GM12878 (cell line): ENCODE measurements around the gene GLS. TPM values are rescaled to one million over a fixed set of nuclear protein-coding genes. Genes with fewer than 3 reads are reported as not detected.

Source experiments
- ATAC-seq: fragments of 200-7000 bp; cut with Tn5 transposase; 3 replicates; pipeline ENCODE4 v1.9.1; 2020; ENCODE audit warnings: mild to moderate bottlenecking, moderate library complexity
- BruUV-seq: library from RNA; stranded (reverse); fragments of 400-500 nt; replicated peaks from 2 replicates; lab custom pipeline; 2021; lab: Mats Ljungman, UMichigan
- CTCF ChIA-PET: fragments of 300-600 bp; sonication (Branson Sonifier 250); formaldehyde crosslinking; extraction: SDS; loops from one replicate; lab custom pipeline; 2021; ENCODE audit warnings: inconsistent platforms; lab: Yijun Ruan, JAX
- POLR2A ChIA-PET: fragments of 350-600 bp; formaldehyde crosslinking; extraction: SDS; loops from one replicate; lab custom pipeline; 2021; ENCODE audit warnings: inconsistent platforms; lab: Charles Lee
- RAD21 ChIA-PET: fragments of 300-600 bp; sonication (Branson Sonifier 250); formaldehyde crosslinking; loops from one replicate; lab custom pipeline; 2023; ENCODE audit warnings: antibody characterized with exemption; ENCODE audit not compliant: unreplicated experiment; lab: Charles Lee
- SMC1A ChIA-PET: fragments of 300-600 bp; sonication (Branson Sonifier 250); formaldehyde crosslinking; loops from one replicate; lab custom pipeline; 2023; ENCODE audit not compliant: unreplicated experiment, uncharacterized antibody; lab: Charles Lee
- DNase-seq: peaks from one replicate; pipeline ENCODE4 v3.0.0-alpha.2; 2011; ENCODE audit warnings: low read depth, low spot score
- FAIRE-seq: peaks from 3 replicates; lab custom pipeline; 2011; peaks lifted over from hg19 to GRCh38; lab: Jason Lieb, UNC
- H2AFZ ChIP-seq: 2 replicates; pipeline ENCODE4 v1.6.0; 2011; ENCODE audit warnings: low read depth, low read length, control low read depth; ENCODE audit not compliant: control insufficient read depth
- H3K27ac ChIP-seq: 2 replicates; pipeline ENCODE4 v1.5.1; 2011; ENCODE audit warnings: control low read depth; ENCODE audit not compliant: control insufficient read depth, insufficient read depth
- H3K27me3 ChIP-seq, 2 experiments: replicated peaks in 1 of 2; 2 replicates each; pipeline versions ENCODE4 v1.6.0 to v1.6.1; 2011; ENCODE audit warnings: low read length in 1 of 2; ENCODE audit not compliant: control insufficient read depth in 2 of 2, insufficient read depth in 2 of 2
- H3K36me3 ChIP-seq, 2 experiments: 2 replicates each; pipeline ENCODE4 v1.5.1; 2011; ENCODE audit warnings: low read length in 1 of 2; ENCODE audit not compliant: control insufficient read depth in 2 of 2, insufficient read depth in 2 of 2
- H3K4me1 ChIP-seq: 2 replicates; pipeline ENCODE4 v1.6.1; 2011; ENCODE audit warnings: mild to moderate bottlenecking, low read length, moderate library complexity, mixed read lengths; ENCODE audit not compliant: control insufficient read depth, insufficient read depth
- H3K4me2 ChIP-seq: 2 replicates; pipeline ENCODE4 v1.6.0; 2011; ENCODE audit warnings: control low read depth; ENCODE audit not compliant: control insufficient read depth, insufficient read depth
- H3K4me3 ChIP-seq: fragments of 200-600 bp; sonication (generic); 2 replicates; pipeline ENCODE4 v1.5.1; 2016
- H3K79me2 ChIP-seq: 2 replicates; pipeline ENCODE4 v1.6.0; 2011; ENCODE audit warnings: low read length; ENCODE audit not compliant: control insufficient read depth, insufficient read depth
- H3K9ac ChIP-seq: 2 replicates; pipeline ENCODE4 v1.8.0; 2011; ENCODE audit warnings: low read length, control low read depth, mixed read lengths; ENCODE audit not compliant: control insufficient read depth, insufficient read depth
- H3K9me3 ChIP-seq: replicated peaks from 3 replicates; pipeline ENCODE4 v1.5.1; 2011; ENCODE audit warnings: mild to moderate bottlenecking, low read length; ENCODE audit not compliant: control insufficient read depth, insufficient read depth
- H4K20me1 ChIP-seq: 2 replicates; pipeline ENCODE4 v1.6.0; 2011; ENCODE audit not compliant: control insufficient read depth, insufficient read depth
- BACH1 ChIP-seq: fragments of 450-650 bp; IDR thresholded peaks from 2 replicates; pipeline ENCODE4 v1.6.1; 2017; ENCODE audit warnings: mild to moderate bottlenecking, borderline replicate concordance
- BCL11A ChIP-seq: IDR thresholded peaks from 2 replicates; pipeline ENCODE4 v1.6.1; 2011; ENCODE audit warnings: low read depth, low read length
- DPF2 ChIP-seq: fragments of 450-650 bp; IDR thresholded peaks from 2 replicates; pipeline ENCODE4 v1.6.1; 2017; ENCODE audit warnings: mild to moderate bottlenecking
- GABPA ChIP-seq: IDR thresholded peaks from 2 replicates; pipeline ENCODE4 v1.6.1; 2014; ENCODE audit warnings: antibody characterized with exemption, low read depth, mild to moderate bottlenecking, inconsistent platforms
- JUND ChIP-seq: IDR thresholded peaks from 2 replicates; pipeline ENCODE4 v1.6.1; 2012; ENCODE audit warnings: low read depth, mild to moderate bottlenecking, low read length, improper control_type of control experiment, moderate library complexity
- KAT2A ChIP-seq: conservative IDR thresholded peaks from 2 replicates; pipeline ENCODE4 v1.6.1; 2011; ENCODE audit warnings: low read depth, low read length; ENCODE audit not compliant: control insufficient read depth
- MEF2B ChIP-seq: fragments of 450-650 bp; IDR thresholded peaks from 2 replicates; pipeline ENCODE4 v1.6.1; 2018; ENCODE audit warnings: mild to moderate bottlenecking, moderate library complexity; ENCODE audit not compliant: partially characterized antibody, poor library complexity, severe bottlenecking
- RAD21 ChIP-seq: IDR thresholded peaks from 2 replicates; pipeline ENCODE4 v1.6.1; 2011; ENCODE audit warnings: mild to moderate bottlenecking, low read depth, low read length, moderate library complexity; ENCODE audit not compliant: insufficient read depth
- RFX5 ChIP-seq: IDR thresholded peaks from 2 replicates; pipeline ENCODE4 v1.6.1; 2011; ENCODE audit warnings: low read depth, low read length, improper control_type of control experiment
- SIN3A ChIP-seq: IDR thresholded peaks from 2 replicates; pipeline ENCODE4 v1.6.1; 2012; ENCODE audit warnings: low read depth, low read length, improper control_type of control experiment
- TARDBP ChIP-seq: IDR thresholded peaks from 2 replicates; pipeline ENCODE4 v1.6.1; 2016; ENCODE audit warnings: borderline replicate concordance
- YY1 ChIP-seq: IDR thresholded peaks from 2 replicates; pipeline ENCODE4 v1.6.1; 2011; ENCODE audit warnings: low read depth, mild to moderate bottlenecking, low read length
- ZZZ3 ChIP-seq: IDR thresholded peaks from 2 replicates; pipeline ENCODE4 v1.6.1; 2011; ENCODE audit warnings: low read depth; ENCODE audit not compliant: control insufficient read depth, insufficient read length
- WGBS: methylation state at CpG from one replicate; pipeline ENCODE4 v1.1.6; 2016; ENCODE audit warnings: low lambda C conversion rate; ENCODE audit not compliant: insufficient replicate concordance, insufficient coverage; ENCODE audit errors: missing lambda C conversion rate; 5-methylcytosine and 5-hydroxymethylcytosine counted together
- in situ Hi-C: fragments of 300-500 bp; cut with MboI; formaldehyde crosslinking; loops from 9 replicates; pipeline ENCODE4 v1.14.3; 2018; ENCODE audit warnings: mixed read lengths
- intact Hi-C: fragments of 100-400 bp; cut with micrococcal nuclease; formaldehyde crosslinking; loops from one replicate; pipeline ENCODE4 v1.14.2; 2022; ENCODE audit not compliant: unreplicated experiment
- polyA plus RNA-seq, 11 experiments: library from polyadenylated mRNA; depleted of rRNA in 4 of 11; unstranded in 6 of 11; stranded (reverse) in 5 of 11; fragments of >200 nt; fragmentation: Nextera tagmentation in 4 of 11; fragmentation: Illumina TruSeq in 1 of 11; extraction: Ambion mirVana in 4 of 11; extraction: Trizol in 1 of 11; gene quantifications; 1 replicate in 1 of 11; 2 replicates in 10 of 11; pipeline versions ENCODE4 v1.2.1 to v1.2.3, GENCODE V29; 2011 to 2016; ENCODE audit warnings: inconsistent platforms in 2 of 11, missing spikeins in 2 of 11, low read depth in 1 of 11
- total RNA-seq, 4 experiments: library from RNA; depleted of rRNA in 3 of 4; stranded (reverse); fragments of >200 nt in 3 of 4; fragmentation: Illumina TruSeq in 1 of 4; extraction: Trizol in 1 of 4; gene quantifications; 2 replicates each; pipeline versions ENCODE4 v1.2.1 to v1.2.3, GENCODE V29; 2013 to 2021
- TF ChIP-seq, protein P1 (sequence below): fragments of 450-650 bp; IDR thresholded peaks from 2 replicates; pipeline ENCODE4 v1.6.1; 2017; ENCODE audit warnings: low read depth, mild to moderate bottlenecking, moderate library complexity
- TF ChIP-seq, protein P2 (sequence below): IDR thresholded peaks from 2 replicates; pipeline ENCODE4 v1.6.1; 2011; ENCODE audit warnings: borderline replicate concordance, low read depth, mild to moderate bottlenecking, moderate library complexity, low read length; ENCODE audit not compliant: insufficient read depth, poor library complexity, severe bottlenecking
- TF ChIP-seq, protein P3 (sequence below): IDR thresholded peaks from 2 replicates; pipeline ENCODE4 v1.6.1; 2011; ENCODE audit warnings: low read depth, low read length, improper control_type of control experiment, borderline replicate concordance
- TF ChIP-seq, protein P4 (sequence below): fragments of 450-650 bp; IDR thresholded peaks from 2 replicates; pipeline ENCODE4 v1.6.1; 2018; ENCODE audit warnings: mild to moderate bottlenecking, low read depth, moderate library complexity; ENCODE audit not compliant: partially characterized antibody

GLS gene
- total and polyA plus RNA-seq, 10 of the 15 experiments (the other 5 are each of a cell fraction or from before 2014, with no cell fraction given): 15.7 to 145 (median 70.8) TPM

DNA sequence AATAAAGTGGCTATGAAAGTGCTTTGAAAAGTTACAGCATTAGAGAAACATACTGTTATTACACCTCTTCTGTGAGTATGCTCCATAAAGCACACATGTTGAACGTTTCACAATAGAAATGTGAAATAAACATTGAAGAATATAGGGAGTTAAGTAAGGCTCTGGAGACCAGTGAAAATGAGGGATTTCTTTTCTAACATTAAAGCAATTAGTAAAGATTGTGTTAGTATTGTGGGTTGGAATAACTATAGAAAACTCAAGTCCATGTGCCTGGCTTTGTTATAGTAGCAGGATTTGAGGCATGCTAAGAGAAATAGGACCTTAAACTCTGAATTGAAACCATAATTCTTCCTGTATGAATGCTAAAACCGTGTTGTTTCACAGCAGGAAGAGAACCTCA is 63.1 kb downstream of the GLS start:
- intact Hi-C loops: no loop called here
- TF ChIP-seq, protein P1, sequence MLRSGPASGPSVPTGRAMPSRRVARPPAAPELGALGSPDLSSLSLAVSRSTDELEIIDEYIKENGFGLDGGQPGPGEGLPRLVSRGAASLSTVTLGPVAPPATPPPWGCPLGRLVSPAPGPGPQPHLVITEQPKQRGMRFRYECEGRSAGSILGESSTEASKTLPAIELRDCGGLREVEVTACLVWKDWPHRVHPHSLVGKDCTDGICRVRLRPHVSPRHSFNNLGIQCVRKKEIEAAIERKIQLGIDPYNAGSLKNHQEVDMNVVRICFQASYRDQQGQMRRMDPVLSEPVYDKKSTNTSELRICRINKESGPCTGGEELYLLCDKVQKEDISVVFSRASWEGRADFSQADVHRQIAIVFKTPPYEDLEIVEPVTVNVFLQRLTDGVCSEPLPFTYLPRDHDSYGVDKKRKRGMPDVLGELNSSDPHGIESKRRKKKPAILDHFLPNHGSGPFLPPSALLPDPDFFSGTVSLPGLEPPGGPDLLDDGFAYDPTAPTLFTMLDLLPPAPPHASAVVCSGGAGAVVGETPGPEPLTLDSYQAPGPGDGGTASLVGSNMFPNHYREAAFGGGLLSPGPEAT: no peak
- no peak for TF ChIP-seq MEF2B
- TF ChIP-seq, protein P2, sequence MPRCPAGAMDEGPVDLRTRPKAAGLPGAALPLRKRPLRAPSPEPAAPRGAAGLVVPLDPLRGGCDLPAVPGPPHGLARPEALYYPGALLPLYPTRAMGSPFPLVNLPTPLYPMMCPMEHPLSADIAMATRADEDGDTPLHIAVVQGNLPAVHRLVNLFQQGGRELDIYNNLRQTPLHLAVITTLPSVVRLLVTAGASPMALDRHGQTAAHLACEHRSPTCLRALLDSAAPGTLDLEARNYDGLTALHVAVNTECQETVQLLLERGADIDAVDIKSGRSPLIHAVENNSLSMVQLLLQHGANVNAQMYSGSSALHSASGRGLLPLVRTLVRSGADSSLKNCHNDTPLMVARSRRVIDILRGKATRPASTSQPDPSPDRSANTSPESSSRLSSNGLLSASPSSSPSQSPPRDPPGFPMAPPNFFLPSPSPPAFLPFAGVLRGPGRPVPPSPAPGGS: no peak
- no peak for TF ChIP-seq JUND
- TF ChIP-seq ZZZ3: no peak
- TF ChIP-seq GABPA: no peak
- no peak for TF ChIP-seq RFX5
- TF ChIP-seq YY1: no peak
- TF ChIP-seq BACH1: no peak
- TF ChIP-seq, protein P3, sequence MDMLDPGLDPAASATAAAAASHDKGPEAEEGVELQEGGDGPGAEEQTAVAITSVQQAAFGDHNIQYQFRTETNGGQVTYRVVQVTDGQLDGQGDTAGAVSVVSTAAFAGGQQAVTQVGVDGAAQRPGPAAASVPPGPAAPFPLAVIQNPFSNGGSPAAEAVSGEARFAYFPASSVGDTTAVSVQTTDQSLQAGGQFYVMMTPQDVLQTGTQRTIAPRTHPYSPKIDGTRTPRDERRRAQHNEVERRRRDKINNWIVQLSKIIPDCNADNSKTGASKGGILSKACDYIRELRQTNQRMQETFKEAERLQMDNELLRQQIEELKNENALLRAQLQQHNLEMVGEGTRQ: no peak
- no peak for TF ChIP-seq KAT2A
- no peak for TF ChIP-seq SIN3A
- no peak for TF ChIP-seq DPF2
- TF ChIP-seq BCL11A: no peak
- TF ChIP-seq, protein P4, sequence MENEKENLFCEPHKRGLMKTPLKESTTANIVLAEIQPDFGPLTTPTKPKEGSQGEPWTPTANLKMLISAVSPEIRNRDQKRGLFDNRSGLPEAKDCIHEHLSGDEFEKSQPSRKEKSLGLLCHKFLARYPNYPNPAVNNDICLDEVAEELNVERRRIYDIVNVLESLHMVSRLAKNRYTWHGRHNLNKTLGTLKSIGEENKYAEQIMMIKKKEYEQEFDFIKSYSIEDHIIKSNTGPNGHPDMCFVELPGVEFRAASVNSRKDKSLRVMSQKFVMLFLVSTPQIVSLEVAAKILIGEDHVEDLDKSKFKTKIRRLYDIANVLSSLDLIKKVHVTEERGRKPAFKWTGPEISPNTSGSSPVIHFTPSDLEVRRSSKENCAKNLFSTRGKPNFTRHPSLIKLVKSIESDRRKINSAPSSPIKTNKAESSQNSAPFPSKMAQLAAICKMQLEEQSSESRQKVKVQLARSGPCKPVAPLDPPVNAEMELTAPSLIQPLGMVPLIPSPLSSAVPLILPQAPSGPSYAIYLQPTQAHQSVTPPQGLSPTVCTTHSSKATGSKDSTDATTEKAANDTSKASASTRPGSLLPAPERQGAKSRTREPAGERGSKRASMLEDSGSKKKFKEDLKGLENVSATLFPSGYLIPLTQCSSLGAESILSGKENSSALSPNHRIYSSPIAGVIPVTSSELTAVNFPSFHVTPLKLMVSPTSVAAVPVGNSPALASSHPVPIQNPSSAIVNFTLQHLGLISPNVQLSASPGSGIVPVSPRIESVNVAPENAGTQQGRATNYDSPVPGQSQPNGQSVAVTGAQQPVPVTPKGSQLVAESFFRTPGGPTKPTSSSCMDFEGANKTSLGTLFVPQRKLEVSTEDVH: no peak
- no peak for TF ChIP-seq RAD21
- TF ChIP-seq TARDBP: no peak
- SMC1A ChIA-PET: interaction anchor here (1.1 kb wide), 1 partner anchor 93 kb away, joined by 3 read pairs; no protein-coding TSS in a partner anchor
- Histone ChIP-seq H4K20me1 (no peaks in the 10 kb centered on the region), H3K9me3 (no peaks in the 10 kb centered on the region), H3K4me1 (peaks cover 5% of the 10 kb centered on the region; the same call in 1 of the 2 replicates), H3K4me2 (no peak overlapping the region), H3K79me2 (no peaks in the 10 kb centered on the region), H3K9ac (no peak overlapping the region), H3K4me3 (no peak overlapping the region), H3K27ac (no peak overlapping the region), H3K36me3 (no peaks in the 10 kb centered on the region), H2AFZ (no peak overlapping the region), H3K27me3 (no peaks in the 10 kb centered on the region)
- in situ Hi-C loops: no loop called here
- POLR2A ChIA-PET: no interaction called here
- CTCF ChIA-PET: no interaction called here
- DNase-seq: no peak
- 23% methylated on average over 2 of the region's 2 CpGs for WGBS
- ATAC-seq: no peak
- RAD21 ChIA-PET: no interaction called here
- no peak for FAIRE-seq
- BruUV-seq: no TSS peak
